HepG2 (cell line): ENCODE results near the gene ACTR1A. TPM values are rescaled to one million over a fixed set of nuclear protein-coding genes. Genes with fewer than 3 reads are reported as not detected.

ENCODE experiments used
- CREB1 ChIP-seq, 2 experiments: fragments of 450-650 bp in 1 of 2; IDR thresholded peaks; 2 replicates each; pipeline ENCODE4 v1.6.1; 2016 to 2017; ENCODE audit warnings: control low read depth in 1 of 2, mild to moderate bottlenecking in 1 of 2, missing compliant biosample characterization in 1 of 2, missing genetic modification characterization in 1 of 2
- IRF2 ChIP-seq: IDR thresholded peaks from 2 replicates; pipeline ENCODE4 v1.6.1; 2018; ENCODE audit warnings: missing genetic modification reagents, missing compliant biosample characterization
- NCOA1 ChIP-seq: sonication (generic); formaldehyde crosslinking; IDR thresholded peaks from 2 replicates; pipeline ENCODE4 v1.9.0; 2021; ENCODE audit warnings: missing genetic modification reagents
- ZNF496 ChIP-seq: sonication (generic); formaldehyde crosslinking; IDR thresholded peaks from 2 replicates; pipeline ENCODE4 v1.8.1; 2023; ENCODE audit warnings: mild to moderate bottlenecking, moderate library complexity, missing genetic modification reagents; ENCODE audit not compliant: insufficient replicate concordance
- polyA plus RNA-seq, 8 experiments: library from polyadenylated mRNA; depleted of rRNA in 3 of 8; stranded (reverse) in 7 of 8; unstranded in 1 of 8; fragments of >200 nt; fragmentation: Illumina TruSeq in 4 of 8; extraction: Trizol in 4 of 8; gene quantifications; 2 replicates each; pipeline versions ENCODE4 v1.2.1 to v1.2.3, GENCODE V29; 2011 to 2016; ENCODE audit warnings: low read depth in 4 of 8, missing spikeins in 1 of 8, mixed read lengths in 1 of 8; ENCODE audit not compliant: insufficient read depth in 1 of 8
- total RNA-seq, 5 experiments: library from RNA; depleted of rRNA; stranded (reverse); fragments of >200 nt; fragmentation: Illumina TruSeq; extraction: Trizol; gene quantifications; 2 replicates each; pipeline ENCODE4 v1.2.3, GENCODE V29; 2016; ENCODE audit warnings: low read depth in 1 of 5
- TF ChIP-seq, protein P1 (sequence below): sonication (generic); formaldehyde crosslinking; IDR thresholded peaks from 2 replicates; pipeline ENCODE4 v1.4.0; 2020; ENCODE audit warnings: missing genetic modification reagents
- TF ChIP-seq, protein P2 (sequence below): sonication (generic); formaldehyde crosslinking; IDR thresholded peaks from 2 replicates; pipeline ENCODE4 v1.4.0; 2020; ENCODE audit warnings: missing genetic modification reagents, low read depth, mild to moderate bottlenecking, borderline replicate concordance
- TF ChIP-seq, protein P3 (sequence below): sonication (generic); formaldehyde crosslinking; IDR thresholded peaks from 2 replicates; pipeline ENCODE4 v1.8.1; 2023; ENCODE audit warnings: missing genetic modification reagents, mild to moderate bottlenecking, borderline replicate concordance

ACTR1A gene
- total and polyA plus RNA-seq, 2 of the 13 experiments (the other 11 are each of a cell fraction or from before 2014, with no cell fraction given), result 59.6 to 62.8 TPM

DNA sequence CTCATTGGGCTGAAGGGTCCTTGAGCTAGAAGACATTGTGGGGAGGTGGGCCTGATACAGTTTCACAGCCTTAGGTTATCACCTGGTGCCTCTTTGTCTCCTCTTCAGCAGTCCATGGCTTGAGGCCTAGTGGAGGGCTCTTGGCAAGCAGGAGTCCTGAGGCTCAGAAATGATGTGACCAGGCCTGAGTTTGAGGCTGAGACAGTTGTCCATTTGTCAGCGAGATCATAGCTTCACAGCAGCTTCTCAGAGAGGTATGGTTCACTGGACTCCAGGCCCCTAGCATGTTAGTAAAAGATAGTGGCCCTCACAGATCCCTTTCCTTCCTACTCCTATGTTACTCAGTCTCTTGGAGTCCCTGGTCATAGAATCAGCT, 20.4 kb upstream of the ACTR1A start (continued):
- TF ChIP-seq, protein P1, sequence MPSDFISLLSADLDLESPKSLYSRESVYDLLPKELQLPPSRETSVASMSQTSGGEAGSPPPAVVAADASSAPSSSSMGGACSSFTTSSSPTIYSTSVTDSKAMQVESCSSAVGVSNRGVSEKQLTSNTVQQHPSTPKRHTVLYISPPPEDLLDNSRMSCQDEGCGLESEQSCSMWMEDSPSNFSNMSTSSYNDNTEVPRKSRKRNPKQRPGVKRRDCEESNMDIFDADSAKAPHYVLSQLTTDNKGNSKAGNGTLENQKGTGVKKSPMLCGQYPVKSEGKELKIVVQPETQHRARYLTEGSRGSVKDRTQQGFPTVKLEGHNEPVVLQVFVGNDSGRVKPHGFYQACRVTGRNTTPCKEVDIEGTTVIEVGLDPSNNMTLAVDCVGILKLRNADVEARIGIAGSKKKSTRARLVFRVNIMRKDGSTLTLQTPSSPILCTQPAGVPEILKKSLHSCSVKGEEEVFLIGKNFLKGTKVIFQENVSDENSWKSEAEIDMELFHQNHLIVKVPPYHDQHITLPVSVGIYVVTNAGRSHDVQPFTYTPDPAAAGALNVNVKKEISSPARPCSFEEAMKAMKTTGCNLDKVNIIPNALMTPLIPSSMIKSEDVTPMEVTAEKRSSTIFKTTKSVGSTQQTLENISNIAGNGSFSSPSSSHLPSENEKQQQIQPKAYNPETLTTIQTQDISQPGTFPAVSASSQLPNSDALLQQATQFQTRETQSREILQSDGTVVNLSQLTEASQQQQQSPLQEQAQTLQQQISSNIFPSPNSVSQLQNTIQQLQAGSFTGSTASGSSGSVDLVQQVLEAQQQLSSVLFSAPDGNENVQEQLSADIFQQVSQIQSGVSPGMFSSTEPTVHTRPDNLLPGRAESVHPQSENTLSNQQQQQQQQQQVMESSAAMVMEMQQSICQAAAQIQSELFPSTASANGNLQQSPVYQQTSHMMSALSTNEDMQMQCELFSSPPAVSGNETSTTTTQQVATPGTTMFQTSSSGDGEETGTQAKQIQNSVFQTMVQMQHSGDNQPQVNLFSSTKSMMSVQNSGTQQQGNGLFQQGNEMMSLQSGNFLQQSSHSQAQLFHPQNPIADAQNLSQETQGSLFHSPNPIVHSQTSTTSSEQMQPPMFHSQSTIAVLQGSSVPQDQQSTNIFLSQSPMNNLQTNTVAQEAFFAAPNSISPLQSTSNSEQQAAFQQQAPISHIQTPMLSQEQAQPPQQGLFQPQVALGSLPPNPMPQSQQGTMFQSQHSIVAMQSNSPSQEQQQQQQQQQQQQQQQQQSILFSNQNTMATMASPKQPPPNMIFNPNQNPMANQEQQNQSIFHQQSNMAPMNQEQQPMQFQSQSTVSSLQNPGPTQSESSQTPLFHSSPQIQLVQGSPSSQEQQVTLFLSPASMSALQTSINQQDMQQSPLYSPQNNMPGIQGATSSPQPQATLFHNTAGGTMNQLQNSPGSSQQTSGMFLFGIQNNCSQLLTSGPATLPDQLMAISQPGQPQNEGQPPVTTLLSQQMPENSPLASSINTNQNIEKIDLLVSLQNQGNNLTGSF (CRISPR knock-in tag), result no peak
- TF ChIP-seq CREB1 (IDR thresholded peaks at IDR 0.05) (no peak), CREB1 (CRISPR knock-in tag; IDR thresholded peaks at IDR 0.05) (no peak), IRF2 (CRISPR knock-in tag) (no peak), ZNF496 (no peak), NCOA1 (CRISPR knock-in tag) (no peak)
- TF ChIP-seq, protein P2, sequence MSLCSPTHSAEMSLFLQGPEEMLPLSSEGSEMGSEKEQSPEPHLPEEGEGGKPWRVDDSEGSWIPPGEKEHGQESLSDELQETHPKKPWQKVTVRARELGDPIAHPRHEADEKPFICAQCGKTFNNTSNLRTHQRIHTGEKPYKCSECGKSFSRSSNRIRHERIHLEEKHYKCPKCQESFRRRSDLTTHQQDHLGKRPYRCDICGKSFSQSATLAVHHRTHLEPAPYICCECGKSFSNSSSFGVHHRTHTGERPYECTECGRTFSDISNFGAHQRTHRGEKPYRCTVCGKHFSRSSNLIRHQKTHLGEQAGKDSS (CRISPR knock-in tag), result no peak
- TF ChIP-seq, protein P3, sequence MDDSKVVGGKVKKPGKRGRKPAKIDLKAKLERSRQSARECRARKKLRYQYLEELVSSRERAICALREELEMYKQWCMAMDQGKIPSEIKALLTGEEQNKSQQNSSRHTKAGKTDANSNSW, result no peak
- TF ChIP-seq, all 625 proteins: peak for 0
